IPS-15b (cell line): ENCODE data around the gene TMEM242.
"Not testable (repeated sequence)": the region's sequence is repeated elsewhere in the genome, so short reads cannot be mapped to it uniquely, and the experiment has no call there.

Source experiments
- H3K27me3 ChIP-seq: one replicate; pipeline ENCODE4 v1.6.1; 2013; ENCODE audit warnings: low read length; ENCODE audit not compliant: control insufficient read depth, insufficient read depth
- H3K36me3 ChIP-seq: one replicate; pipeline ENCODE4 v1.6.1; 2013; ENCODE audit warnings: low read length; ENCODE audit not compliant: control insufficient read depth, insufficient read depth
- H3K4me1 ChIP-seq: one replicate; pipeline ENCODE4 v1.6.1; 2013; ENCODE audit warnings: mild to moderate bottlenecking, low read length; ENCODE audit not compliant: control insufficient read depth, insufficient read depth
- H3K4me3 ChIP-seq: one replicate; pipeline ENCODE4 v1.5.1; 2013; ENCODE audit warnings: low read depth, low read length
- H3K9ac ChIP-seq: one replicate; pipeline ENCODE4 v1.6.1; 2013; ENCODE audit warnings: low read depth, mild to moderate bottlenecking, low read length
- H3K9me3 ChIP-seq: one replicate; pipeline ENCODE4 v1.6.1; 2013; ENCODE audit warnings: mild to moderate bottlenecking, low read length; ENCODE audit not compliant: control insufficient read depth, insufficient read depth

Gene TMEM242

DNA sequence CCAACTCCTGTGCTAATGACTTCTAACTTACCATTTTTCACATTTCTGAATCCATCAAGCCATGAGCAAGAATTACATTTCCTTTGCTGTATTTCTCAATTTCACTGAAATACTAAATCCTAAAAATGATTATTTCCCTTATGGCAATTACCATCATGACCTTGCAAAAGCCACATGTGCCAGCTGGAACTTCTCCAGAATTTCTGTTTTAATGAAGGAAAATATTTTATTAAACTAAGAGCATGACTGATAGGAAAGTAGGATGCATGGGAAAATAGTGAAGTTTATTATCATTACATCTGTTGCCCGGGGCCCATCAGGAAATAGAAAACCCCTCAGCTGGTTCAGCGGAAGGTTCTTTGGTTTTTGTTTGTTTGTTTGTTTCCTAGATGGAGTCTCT, 14.4 kb upstream of the TMEM242 start:
- no peak overlapping the region for H3K4me3 ChIP-seq
- H3K27me3 ChIP-seq = no peaks in the 10 kb centered on the region

GRCh38 chr6:157337276-157337675, 14.0 kb upstream of the TMEM242 start:
- H3K36me3 ChIP-seq, H3K9me3 ChIP-seq, H3K4me1 ChIP-seq, H3K9ac ChIP-seq, H3K4me3 ChIP-seq, H3K27me3 ChIP-seq: not testable (repeated sequence)

More for the DNA sequence above, 14.4 kb upstream of the TMEM242 start:
- Histone ChIP-seq H3K4me1 (no peaks in the 10 kb centered on the region), H3K9ac (no peak overlapping the region), H3K36me3 (no peaks in the 10 kb centered on the region), H3K9me3 (no peaks in the 10 kb centered on the region)

- Histone ChIP-seq H3K9me3 (no peaks in the 10 kb centered on the region), H3K9ac (no peak overlapping the region), H3K36me3 (no peaks in the 10 kb centered on the region), H3K4me3 (no peak overlapping the region), H3K27me3 (no peaks in the 10 kb centered on the region), H3K4me1 (no peaks in the 10 kb centered on the region)
Observed at GRCh38 chr6:157335829-157336228, 12.5 kb upstream of the TMEM242 start.

GRCh38 chr6:157333956-157334355, 10.6 kb upstream of the TMEM242 start:
- no peaks in the 10 kb centered on the region for H3K27me3 ChIP-seq
- no peaks in the 10 kb centered on the region for H3K36me3 ChIP-seq
- H3K4me3 ChIP-seq = no peak overlapping the region
- no peaks in the 10 kb centered on the region for H3K4me1 ChIP-seq
- no peaks in the 10 kb centered on the region for H3K9me3 ChIP-seq
- no peak overlapping the region for H3K9ac ChIP-seq

DNA sequence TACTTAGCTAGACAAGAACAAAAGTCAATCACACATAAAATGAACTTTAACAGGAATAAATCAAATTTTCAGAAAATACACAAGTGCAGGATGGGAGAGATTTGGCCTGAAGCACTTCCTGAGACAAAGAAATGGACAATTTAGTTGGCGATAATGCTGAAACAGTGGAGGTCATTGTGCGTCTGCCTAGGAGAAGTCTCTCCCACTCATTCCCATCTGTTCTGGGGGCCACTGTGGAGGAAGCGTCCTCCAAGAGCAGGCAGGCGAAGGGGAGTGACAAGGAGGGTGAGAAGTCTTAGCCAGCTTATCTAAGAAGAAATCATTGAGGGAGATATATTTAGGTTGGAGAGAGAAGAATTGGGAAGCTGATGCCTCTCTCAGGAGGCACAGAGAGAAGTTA, 10.2 kb upstream of the TMEM242 start:
- H3K36me3 ChIP-seq = no peaks in the 10 kb centered on the region
- H3K27me3 ChIP-seq = no peaks in the 10 kb centered on the region
- H3K4me1 ChIP-seq = no peaks in the 10 kb centered on the region
- H3K9ac ChIP-seq = no peak overlapping the region
- no peak overlapping the region for H3K4me3 ChIP-seq
- no peaks in the 10 kb centered on the region for H3K9me3 ChIP-seq

DNA sequence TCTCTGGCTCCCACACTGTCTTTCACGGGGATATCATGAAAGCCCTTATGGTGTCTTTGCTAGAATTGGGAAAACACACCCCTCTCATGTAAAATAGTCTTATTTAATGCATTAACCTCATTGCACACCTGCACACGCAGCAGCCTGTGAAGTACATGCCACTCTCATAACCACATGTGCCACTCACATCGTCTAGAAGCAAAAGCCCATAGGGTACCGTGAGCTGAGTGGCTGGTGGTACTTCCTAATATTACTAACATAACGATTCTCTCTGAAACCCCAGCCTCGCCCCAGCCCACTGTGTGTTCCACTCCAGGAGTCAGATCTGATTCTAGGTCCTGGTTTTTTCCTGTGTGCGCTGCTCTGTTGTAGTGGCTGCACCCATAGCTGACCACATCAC, 9.5 kb upstream of the TMEM242 start:
- H3K27me3 ChIP-seq = no peaks in the 10 kb centered on the region
- H3K9me3 ChIP-seq = no peaks in the 10 kb centered on the region
- H3K4me1 ChIP-seq = no peaks in the 10 kb centered on the region
- no peak overlapping the region for H3K4me3 ChIP-seq
- H3K36me3 ChIP-seq = no peaks in the 10 kb centered on the region
- no peak overlapping the region for H3K9ac ChIP-seq

- Histone ChIP-seq H3K4me3 (no peak overlapping the region), H3K9ac (no peak overlapping the region), H3K36me3 (no peaks in the 10 kb centered on the region), H3K9me3 (no peaks in the 10 kb centered on the region), H3K27me3 (peaks cover 6% of the 10 kb centered on the region), H3K4me1 (no peaks in the 10 kb centered on the region)
Observed at GRCh38 chr6:157330831-157331230, 7.5 kb upstream of the TMEM242 start.

DNA sequence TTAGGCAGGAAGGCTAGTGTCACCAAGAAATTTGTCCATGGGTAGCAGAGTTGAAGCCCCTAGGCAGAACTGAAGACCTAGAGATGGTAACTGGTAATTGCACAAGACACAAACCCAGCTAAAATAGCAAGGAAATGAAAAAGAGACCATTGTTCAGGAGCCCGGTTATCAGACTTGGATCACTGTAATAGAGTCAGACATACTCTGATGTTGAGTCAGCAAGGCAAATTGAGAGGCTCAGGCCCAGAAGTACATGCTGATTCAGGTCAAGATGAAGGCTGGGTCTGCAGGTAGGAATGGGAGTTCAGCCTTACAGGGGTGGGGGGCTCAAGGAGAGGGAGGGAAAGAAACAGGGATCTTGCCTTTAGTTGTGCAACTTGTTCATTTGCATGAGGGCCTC, 6.5 kb upstream of the TMEM242 start:
- Histone ChIP-seq H3K27me3 (peaks cover 14% of the 10 kb centered on the region), H3K4me3 (no peak overlapping the region), H3K36me3 (no peaks in the 10 kb centered on the region), H3K4me1 (no peaks in the 10 kb centered on the region), H3K9ac (no peak overlapping the region), H3K9me3 (no peaks in the 10 kb centered on the region)

DNA sequence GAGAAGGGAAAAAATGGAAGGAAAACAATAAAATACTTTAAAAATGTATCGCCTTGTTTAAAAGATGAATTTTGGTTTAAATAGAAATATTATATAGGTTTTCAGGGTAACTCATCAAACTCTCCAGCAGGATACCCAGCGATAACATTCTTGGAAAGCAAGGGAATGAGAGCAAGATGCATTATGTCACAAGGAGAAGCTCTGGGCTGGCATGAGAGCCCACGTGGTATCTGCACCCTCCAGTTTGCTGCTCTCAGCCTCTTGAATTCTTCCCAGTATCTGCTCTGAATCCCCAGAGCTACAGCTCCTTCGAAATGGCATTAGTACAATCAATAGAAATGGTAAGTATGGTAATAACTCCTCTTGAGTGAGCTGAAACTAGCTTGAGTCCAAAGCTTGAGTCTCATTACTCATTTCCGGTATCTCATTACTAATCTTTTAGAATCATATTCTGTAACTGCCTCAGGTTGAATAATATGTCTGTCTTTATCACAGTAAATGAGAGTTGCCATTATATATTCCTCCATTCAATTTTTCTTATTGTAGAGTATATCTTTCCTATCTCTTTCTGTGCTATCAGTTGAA, 4.9 kb upstream of the TMEM242 start:
- H3K27me3 ChIP-seq = peaks cover 15% of the 10 kb centered on the region
- H3K9me3 ChIP-seq = no peaks in the 10 kb centered on the region
- no peak overlapping the region for H3K4me3 ChIP-seq
- no peak overlapping the region for H3K9ac ChIP-seq
- H3K4me1 ChIP-seq = no peaks in the 10 kb centered on the region
- H3K36me3 ChIP-seq = no peaks in the 10 kb centered on the region

DNA sequence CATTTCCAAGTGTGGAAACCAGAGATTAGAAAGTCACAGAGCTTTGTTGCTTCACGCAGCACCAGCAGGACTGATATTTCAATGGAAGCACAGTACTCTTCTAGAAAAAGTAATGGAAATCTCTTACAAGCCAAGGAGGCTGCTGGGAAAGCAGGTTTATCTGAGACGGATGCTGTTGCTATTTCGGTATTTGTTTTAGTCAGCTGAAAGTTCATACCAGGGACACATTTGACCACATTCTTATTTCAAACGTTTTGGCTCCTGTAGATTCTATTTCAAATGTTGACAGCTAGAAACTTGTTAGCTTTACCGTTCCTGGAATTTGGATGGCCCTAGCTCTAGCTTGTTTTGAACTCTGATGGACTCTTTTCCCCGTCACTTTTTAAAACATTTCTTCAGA, 3.7 kb upstream of the TMEM242 start:
- Histone ChIP-seq H3K4me3 (no peak overlapping the region), H3K36me3 (no peaks in the 10 kb centered on the region), H3K9ac (no peak overlapping the region)

GRCh38 chr6:157325069-157325805, 1.9 kb upstream of the TMEM242 start:
- H3K36me3 ChIP-seq = no peaks in the 10 kb centered on the region
- H3K27me3 ChIP-seq = peaks cover 15% of the 10 kb centered on the region
- no peaks in the 10 kb centered on the region for H3K4me1 ChIP-seq
- no peak overlapping the region for H3K4me3 ChIP-seq
- no peak overlapping the region for H3K9ac ChIP-seq
- H3K9me3 ChIP-seq = no peaks in the 10 kb centered on the region

More for the DNA sequence above, 3.7 kb upstream of the TMEM242 start:
- H3K4me1 ChIP-seq = no peaks in the 10 kb centered on the region
- peaks cover 15% of the 10 kb centered on the region for H3K27me3 ChIP-seq
- no peaks in the 10 kb centered on the region for H3K9me3 ChIP-seq

GRCh38 chr6:157323966-157324300, 614 bp upstream of the TMEM242 start:
- Histone ChIP-seq H3K4me1 (no peaks in the 10 kb centered on the region), H3K4me3 (peak overlapping the region; percentile 94), H3K9ac (peak overlapping the region; percentile 49), H3K9me3 (no peaks in the 10 kb centered on the region), H3K27me3 (peaks cover 15% of the 10 kb centered on the region), H3K36me3 (no peaks in the 10 kb centered on the region)
